Body of pancreas (tissue), 4 donors: ENCODE data around the gene ARAP1.

Experiments
- POLR2A ChIP-seq, 3 donors: fragments of 450-650 bp; IDR thresholded peaks; one replicate each; pipeline ENCODE4 v1.6.1; 2016; ENCODE audit warnings: antibody characterized with exemption in 3 of 3, mild to moderate bottlenecking in 2 of 3
- TF ChIP-seq, protein P1 (sequence below), 7 experiments: fragments of 450-650 bp in 4 of 7; fragments of 200-600 bp in 3 of 7; sonication (generic) in 3 of 7; IDR thresholded peaks; one replicate each; pipeline ENCODE4 v1.5.1; 2016 to 2019; ENCODE audit warnings: antibody characterized with exemption in 7 of 7

DNA sequence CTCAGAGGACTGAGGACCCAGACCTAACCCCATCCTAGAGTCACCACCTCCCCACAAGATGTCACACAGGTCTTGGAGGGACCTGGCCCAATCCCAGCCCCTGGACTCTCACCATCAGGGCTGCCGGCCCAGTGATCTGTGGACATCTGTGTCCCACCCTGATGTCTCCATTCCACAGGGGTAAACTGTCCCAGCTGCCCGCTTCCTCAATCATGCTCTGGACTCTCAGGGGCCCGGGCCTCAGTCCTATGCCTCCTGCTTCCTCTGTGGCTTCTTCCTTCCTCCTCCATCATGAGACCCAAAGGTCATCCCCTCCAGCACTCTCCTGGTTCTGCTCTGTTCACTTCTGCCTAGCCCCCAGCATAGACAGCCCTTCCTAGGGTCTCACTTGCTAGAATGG, 32.2 kb downstream of the ARAP1 start:
- TF ChIP-seq, protein P1, sequence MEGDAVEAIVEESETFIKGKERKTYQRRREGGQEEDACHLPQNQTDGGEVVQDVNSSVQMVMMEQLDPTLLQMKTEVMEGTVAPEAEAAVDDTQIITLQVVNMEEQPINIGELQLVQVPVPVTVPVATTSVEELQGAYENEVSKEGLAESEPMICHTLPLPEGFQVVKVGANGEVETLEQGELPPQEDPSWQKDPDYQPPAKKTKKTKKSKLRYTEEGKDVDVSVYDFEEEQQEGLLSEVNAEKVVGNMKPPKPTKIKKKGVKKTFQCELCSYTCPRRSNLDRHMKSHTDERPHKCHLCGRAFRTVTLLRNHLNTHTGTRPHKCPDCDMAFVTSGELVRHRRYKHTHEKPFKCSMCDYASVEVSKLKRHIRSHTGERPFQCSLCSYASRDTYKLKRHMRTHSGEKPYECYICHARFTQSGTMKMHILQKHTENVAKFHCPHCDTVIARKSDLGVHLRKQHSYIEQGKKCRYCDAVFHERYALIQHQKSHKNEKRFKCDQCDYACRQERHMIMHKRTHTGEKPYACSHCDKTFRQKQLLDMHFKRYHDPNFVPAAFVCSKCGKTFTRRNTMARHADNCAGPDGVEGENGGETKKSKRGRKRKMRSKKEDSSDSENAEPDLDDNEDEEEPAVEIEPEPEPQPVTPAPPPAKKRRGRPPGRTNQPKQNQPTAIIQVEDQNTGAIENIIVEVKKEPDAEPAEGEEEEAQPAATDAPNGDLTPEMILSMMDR (IDR thresholded peaks at IDR 0.05): no peak
- TF ChIP-seq POLR2A (IDR thresholded peaks at IDR 0.05): no peak
